Measurements from ENCODE around the gene XYLT1. TPM values are rescaled to one million over a fixed set of nuclear protein-coding genes. Genes with fewer than 3 reads are reported as not detected.

XYLT1 gene
- total RNA-seq, 1 experiment from 2014 or later: 25.0 TPM

- H3K27me3 Mint-ChIP-seq (ENCODE audit: low read depth): no peaks in the 10 kb centered on the region
- no peak overlapping the region for H3K4me3 Mint-ChIP-seq
- CTCF ChIA-PET: interaction anchor here (0.8 kb wide), 1 partner anchor 85 kb away, joined by 3 read pairs; no protein-coding TSS in a partner anchor
- peak overlapping the region; percentile 6; the same call in 1 of the 2 replicates for H3K27ac Mint-ChIP-seq
- no peak for ATAC-seq
- no peaks in the 10 kb centered on the region for H3K36me3 Mint-ChIP-seq
- POLR2A ChIA-PET: no interaction called here
- no peaks in the 10 kb centered on the region for H3K9me3 Mint-ChIP-seq
- no peak for DNase-seq (ENCODE audit: low spot score)
- TF ChIP-seq FOXJ3 (CRISPR knock-in tag; IDR thresholded peaks at IDR 0.05; ENCODE audit: borderline replicate concordance) (no peak), CDX4 (CRISPR knock-in tag; IDR thresholded peaks at IDR 0.05; ENCODE audit: borderline replicate concordance) (no peak), MYBL2 (CRISPR knock-in tag; IDR thresholded peaks at IDR 0.05) (no peak), NR2C2 (CRISPR knock-in tag; IDR thresholded peaks at IDR 0.05) (no peak)
- peaks cover 84% of the 10 kb centered on the region for H3K4me1 Mint-ChIP-seq
Measured at GRCh38 chr16:17382514-17382913, 88.2 kb downstream of the XYLT1 start.

GRCh38 chr16:17381784-17382183, 89.0 kb downstream of the XYLT1 start:
- Mint-ChIP-seq H3K4me1 (peaks cover 83% of the 10 kb centered on the region), H3K27ac (no peak overlapping the region), H3K4me3 (no peak overlapping the region), H3K9me3 (no peaks in the 10 kb centered on the region), H3K27me3 (ENCODE audit: low read depth) (no peaks in the 10 kb centered on the region), H3K36me3 (no peaks in the 10 kb centered on the region)
- POLR2A ChIA-PET: no interaction called here
- CTCF ChIA-PET: no interaction called here
- no peak for DNase-seq (ENCODE audit: low spot score)
- ATAC-seq: no peak
- TF ChIP-seq ZNF138 (CRISPR knock-in tag; conservative IDR thresholded peaks at IDR 0.05) (no peak), ZNF512 (CRISPR knock-in tag; IDR thresholded peaks at IDR 0.05; ENCODE audit: borderline replicate concordance) (no peak), RELA (CRISPR knock-in tag; IDR thresholded peaks at IDR 0.05; ENCODE audit: borderline replicate concordance) (no peak), GRHL2 (CRISPR knock-in tag; IDR thresholded peaks at IDR 0.05; ENCODE audit: insufficient replicate concordance, severe bottlenecking) (no peak), NFATC4 (CRISPR knock-in tag; IDR thresholded peaks at IDR 0.05) (no peak), ZNF671 (CRISPR knock-in tag; IDR thresholded peaks at IDR 0.05) (no peak), FOXP1 (CRISPR knock-in tag; IDR thresholded peaks at IDR 0.05; ENCODE audit: borderline replicate concordance) (no peak), SMAD4 (CRISPR knock-in tag; IDR thresholded peaks at IDR 0.05) (no peak), MLX (CRISPR knock-in tag; IDR thresholded peaks at IDR 0.05) (no peak), ZNF317 (CRISPR knock-in tag; IDR thresholded peaks at IDR 0.05; ENCODE audit: borderline replicate concordance, low read depth) (no peak), ATF1 (CRISPR knock-in tag; IDR thresholded peaks at IDR 0.05) (no peak), ETV6 (CRISPR knock-in tag; IDR thresholded peaks at IDR 0.05) (no peak), MXD4 (CRISPR knock-in tag; IDR thresholded peaks at IDR 0.05; ENCODE audit: borderline replicate concordance) (no peak), NFE2L1 (CRISPR knock-in tag; IDR thresholded peaks at IDR 0.05) (no peak), ESRRA (CRISPR knock-in tag; IDR thresholded peaks at IDR 0.05; ENCODE audit: borderline replicate concordance) (no peak), JAZF1 (CRISPR knock-in tag; IDR thresholded peaks at IDR 0.05) (no peak), TCF7 (CRISPR knock-in tag; IDR thresholded peaks at IDR 0.05; ENCODE audit: low read depth) (no peak), NR2C2 (CRISPR knock-in tag; IDR thresholded peaks at IDR 0.05) (no peak)

- peaks cover 73% of the 10 kb centered on the region for H3K4me1 Mint-ChIP-seq
- H3K9me3 Mint-ChIP-seq: no peaks in the 10 kb centered on the region
- CTCF ChIA-PET: interaction anchor here (1.2 kb wide), 1 partner anchor 12 kb away, joined by 3 read pairs; no protein-coding TSS in a partner anchor
- POLR2A ChIA-PET: no interaction called here
- H3K4me3 Mint-ChIP-seq: no peak overlapping the region
- DNase-seq (ENCODE audit: low spot score): no peak
- H3K27me3 Mint-ChIP-seq (ENCODE audit: low read depth): no peaks in the 10 kb centered on the region
- H3K27ac Mint-ChIP-seq: no peak overlapping the region
- no peak for ATAC-seq
- H3K36me3 Mint-ChIP-seq: no peaks in the 10 kb centered on the region
- TF ChIP-seq ATF1 (CRISPR knock-in tag; IDR thresholded peaks at IDR 0.05): no peak
- TF ChIP-seq ZNF512 (CRISPR knock-in tag; IDR thresholded peaks at IDR 0.05; ENCODE audit: borderline replicate concordance): no peak
- no peak for TF ChIP-seq NFYB (CRISPR knock-in tag; conservative IDR thresholded peaks at IDR 0.05; ENCODE audit: low read depth)
- TF ChIP-seq RELA (CRISPR knock-in tag; IDR thresholded peaks at IDR 0.05; ENCODE audit: borderline replicate concordance): no peak
- TF ChIP-seq NR1H2 (CRISPR knock-in tag; IDR thresholded peaks at IDR 0.05): no peak
- TF ChIP-seq ARID4B (CRISPR knock-in tag; IDR thresholded peaks at IDR 0.05; ENCODE audit: borderline replicate concordance): no peak
Measured at GRCh38 chr16:17380613-17381012, 90.1 kb downstream of the XYLT1 start.
